Activated naive CD8-positive, alpha-beta T cell treated with anti-CD3 and anti-CD28 coated beads, Interleukin-2, amount 50 U/mL, for 24 hours (primary cell): Measurements from ENCODE around the gene CFAP52.
A peak's percentile ranks its signal among the peaks of the same experiment; 100 is the strongest.
"Not testable (repeated sequence)": the region's sequence is repeated elsewhere in the genome, so short reads cannot be mapped to it uniquely, and the experiment has no call there.

Source experiments
- ATAC-seq: fragments of 150-1000 bp; cut with Tn5 transposase; one replicate; pipeline ENCODE4 v1.10.0; 2021
- DNase-seq: peaks from one replicate; pipeline ENCODE4 v3.0.0; 2021
- H3K27ac Mint-ChIP-seq: one replicate; pipeline ENCODE4 v1.8.0; 2021; ENCODE audit warnings: mild to moderate bottlenecking, mixed read lengths
- H3K27me3 Mint-ChIP-seq: one replicate; pipeline ENCODE4 v1.8.0; 2021; ENCODE audit warnings: mixed read lengths
- H3K36me3 Mint-ChIP-seq: one replicate; pipeline ENCODE4 v1.8.0; 2021; ENCODE audit warnings: low read depth, mixed read lengths
- H3K4me1 Mint-ChIP-seq: one replicate; pipeline ENCODE4 v1.8.0; 2021; ENCODE audit warnings: mixed read lengths
- H3K4me3 Mint-ChIP-seq: one replicate; pipeline ENCODE4 v1.8.0; 2021; ENCODE audit warnings: mild to moderate bottlenecking, moderate library complexity, mixed read lengths
- H3K9me3 Mint-ChIP-seq: one replicate; pipeline ENCODE4 v1.8.0; 2021; ENCODE audit warnings: mixed read lengths

Gene CFAP52

GRCh38 chr17:9576521-9577372 is at the start of gene CFAP52:
TSS of gene CFAP52 (plus strand) at chr17:9576642. CDS start at chr17:9576696, 54 bp downstream.
- Mint-ChIP-seq H3K36me3 (peaks cover 3% of the 10 kb centered on the region), H3K9me3 (no peaks in the 10 kb centered on the region), H3K27ac (peak within 1 kb of the TSS; percentile 83), H3K4me3 (peak within 1 kb of the TSS; percentile 94), H3K27me3 (no peaks in the 10 kb centered on the region), H3K4me1 (peaks cover 23% of the 10 kb centered on the region)
- DNase-seq (peak; percentile 77), ATAC-seq (peak; percentile 54)

- no peak for ATAC-seq
- no peak overlapping the region for H3K4me3 Mint-ChIP-seq
- DNase-seq, result no peak
- H3K9me3 Mint-ChIP-seq, result no peaks in the 10 kb centered on the region
- H3K36me3 Mint-ChIP-seq, result peaks cover 1% of the 10 kb centered on the region
- peaks cover 11% of the 10 kb centered on the region for H3K4me1 Mint-ChIP-seq
- no peak overlapping the region for H3K27ac Mint-ChIP-seq
- no peaks in the 10 kb centered on the region for H3K27me3 Mint-ChIP-seq
Measured at GRCh38 chr17:9527788-9528187, 48.7 kb upstream of the CFAP52 start.

- H3K27ac Mint-ChIP-seq, result no peak overlapping the region
- H3K4me1 Mint-ChIP-seq, result peaks cover 11% of the 10 kb centered on the region
- H3K4me3 Mint-ChIP-seq, result no peak overlapping the region
- no peaks in the 10 kb centered on the region for H3K27me3 Mint-ChIP-seq
- peak; percentile 96 for ATAC-seq
- H3K9me3 Mint-ChIP-seq, result no peaks in the 10 kb centered on the region
- peaks cover 1% of the 10 kb centered on the region for H3K36me3 Mint-ChIP-seq
- DNase-seq, result no peak
Measured at GRCh38 chr17:9529033-9529700, 47.3 kb upstream of the CFAP52 start.

DNA sequence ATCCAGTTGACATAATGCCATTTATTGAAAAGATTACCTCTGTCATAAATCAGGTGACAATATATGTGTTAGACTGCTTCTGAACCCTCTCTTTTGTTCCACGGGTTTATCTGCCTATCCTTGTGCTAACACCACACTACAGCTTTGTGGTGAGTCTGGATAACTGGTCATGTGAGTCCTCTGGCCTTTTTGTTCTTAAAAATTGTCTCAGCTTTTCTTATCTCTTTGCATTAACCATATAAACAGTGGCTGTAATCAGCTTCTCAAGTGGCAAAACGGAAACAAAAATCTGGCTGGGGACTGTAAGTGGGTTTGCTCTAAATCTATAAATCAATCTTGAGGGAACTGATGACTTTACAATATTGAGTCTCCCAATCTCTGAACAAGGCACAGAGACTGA is 45.4 kb upstream of the CFAP52 start:
- no peak for DNase-seq
- Mint-ChIP-seq H3K27ac (no peak overlapping the region), H3K27me3 (no peaks in the 10 kb centered on the region), H3K36me3 (peaks cover 2% of the 10 kb centered on the region), H3K9me3 (no peaks in the 10 kb centered on the region), H3K4me3 (no peak overlapping the region), H3K4me1 (peaks cover 11% of the 10 kb centered on the region)
- ATAC-seq, result no peak

GRCh38 chr17:9532715-9533114 is 43.7 kb upstream of the CFAP52 start:
- H3K27me3 Mint-ChIP-seq, result no peaks in the 10 kb centered on the region
- no peaks in the 10 kb centered on the region for H3K9me3 Mint-ChIP-seq
- no peak for DNase-seq
- H3K4me3 Mint-ChIP-seq, result no peak overlapping the region
- peaks cover 11% of the 10 kb centered on the region for H3K4me1 Mint-ChIP-seq
- no peak for ATAC-seq
- H3K27ac Mint-ChIP-seq, result no peak overlapping the region
- peaks cover 2% of the 10 kb centered on the region for H3K36me3 Mint-ChIP-seq

- H3K27me3 Mint-ChIP-seq, result no peaks in the 10 kb centered on the region
- no peak overlapping the region for H3K27ac Mint-ChIP-seq
- peaks cover 11% of the 10 kb centered on the region for H3K4me1 Mint-ChIP-seq
- ATAC-seq (no peak), DNase-seq (no peak)
- H3K36me3 Mint-ChIP-seq, result peaks cover 2% of the 10 kb centered on the region
- no peaks in the 10 kb centered on the region for H3K9me3 Mint-ChIP-seq
- no peak overlapping the region for H3K4me3 Mint-ChIP-seq
Measured at GRCh38 chr17:9533441-9533840, 43.0 kb upstream of the CFAP52 start.

GRCh38 chr17:9536061-9536460 is 40.4 kb upstream of the CFAP52 start:
- no peaks in the 10 kb centered on the region for H3K4me1 Mint-ChIP-seq
- H3K27me3 Mint-ChIP-seq, result no peaks in the 10 kb centered on the region
- DNase-seq (no peak), ATAC-seq (no peak)
- H3K27ac Mint-ChIP-seq, result no peak overlapping the region
- H3K36me3 Mint-ChIP-seq, result peaks cover 10% of the 10 kb centered on the region
- no peaks in the 10 kb centered on the region for H3K9me3 Mint-ChIP-seq
- no peak overlapping the region for H3K4me3 Mint-ChIP-seq

- Mint-ChIP-seq H3K9me3 (no peaks in the 10 kb centered on the region), H3K27me3 (no peaks in the 10 kb centered on the region), H3K27ac (no peak overlapping the region)
Measured at GRCh38 chr17:9537177-9537776, 39.2 kb upstream of the CFAP52 start.

DNA sequence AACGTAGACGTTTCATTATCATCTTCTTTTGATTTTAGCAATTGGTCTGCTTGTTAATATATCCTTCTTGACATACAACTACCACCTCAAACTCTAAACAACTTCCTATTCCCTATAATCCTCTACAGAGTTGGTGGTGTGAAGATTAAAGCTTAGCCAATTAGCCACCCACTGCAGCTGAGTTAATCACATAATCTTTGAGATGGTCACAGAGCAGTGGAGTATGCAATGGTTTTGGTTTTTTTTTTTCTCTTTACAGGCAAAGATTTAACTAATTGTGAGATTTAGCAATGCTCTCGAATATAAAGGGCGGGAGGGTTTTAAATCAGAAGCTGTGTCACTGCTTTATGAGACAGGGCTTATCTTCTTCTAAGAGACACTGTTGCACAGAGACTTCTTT is 37.8 kb upstream of the CFAP52 start:
- Mint-ChIP-seq H3K4me3 (no peak overlapping the region), H3K36me3 (peaks cover 10% of the 10 kb centered on the region), H3K27ac (no peak overlapping the region), H3K27me3 (no peaks in the 10 kb centered on the region), H3K4me1 (no peaks in the 10 kb centered on the region), H3K9me3 (no peaks in the 10 kb centered on the region)
- no peak for DNase-seq
- ATAC-seq, result no peak

More at GRCh38 chr17:9537177-9537776, 39.2 kb upstream of the CFAP52 start:
- Mint-ChIP-seq H3K36me3 (peaks cover 10% of the 10 kb centered on the region), H3K4me1 (no peaks in the 10 kb centered on the region), H3K4me3 (no peak overlapping the region)
- no peak for ATAC-seq
- no peak for DNase-seq

DNA sequence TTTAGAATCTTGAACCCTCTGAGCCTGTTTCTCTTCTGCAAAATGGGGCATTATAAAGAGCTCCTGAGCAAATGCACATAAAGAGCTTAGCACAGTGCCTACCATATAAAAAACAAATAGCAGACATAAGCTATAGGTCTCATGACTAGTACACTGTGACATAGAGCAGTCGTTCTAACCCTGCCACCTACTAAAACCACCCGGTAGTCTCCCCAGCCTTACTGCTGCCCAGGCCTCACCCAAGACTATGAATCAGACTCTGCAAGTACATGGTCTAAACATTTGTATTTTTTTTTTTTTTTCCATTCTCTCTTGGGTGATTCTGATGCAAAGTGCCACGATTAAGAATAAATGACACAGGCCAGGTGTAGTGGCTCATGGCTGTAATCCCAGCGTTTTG is 34.7 kb upstream of the CFAP52 start:
- peaks cover 10% of the 10 kb centered on the region for H3K36me3 Mint-ChIP-seq

DNA sequence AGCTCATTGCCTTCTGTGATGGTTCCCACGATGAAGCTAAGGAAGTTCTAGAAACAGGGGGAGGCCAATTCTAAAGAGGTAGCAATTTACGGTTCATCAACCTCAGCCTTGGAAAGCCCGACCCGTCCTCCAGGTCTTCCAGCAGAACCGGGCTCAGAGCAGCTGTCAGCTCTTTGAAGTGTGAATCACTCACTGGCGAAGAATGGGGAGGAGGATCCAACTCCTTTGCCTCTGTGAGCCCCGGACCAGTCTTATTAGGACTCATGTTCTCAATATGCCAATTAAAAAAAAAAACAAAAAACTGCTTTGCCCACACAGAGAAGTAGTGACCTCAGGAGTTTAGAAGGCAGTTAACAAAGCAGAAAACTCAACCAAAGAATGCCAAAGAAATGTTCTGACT is 32.2 kb upstream of the CFAP52 start:
- no peak overlapping the region for H3K4me3 Mint-ChIP-seq
- DNase-seq (no peak), ATAC-seq (no peak)
- no peaks in the 10 kb centered on the region for H3K9me3 Mint-ChIP-seq
- H3K27me3 Mint-ChIP-seq, result no peaks in the 10 kb centered on the region
- no peaks in the 10 kb centered on the region for H3K4me1 Mint-ChIP-seq
- H3K36me3 Mint-ChIP-seq, result peaks cover 10% of the 10 kb centered on the region
- no peak overlapping the region for H3K27ac Mint-ChIP-seq

More for the DNA sequence above, 34.7 kb upstream of the CFAP52 start:
- ATAC-seq (no peak), DNase-seq (no peak)
- no peaks in the 10 kb centered on the region for H3K4me1 Mint-ChIP-seq
- H3K27ac Mint-ChIP-seq, result no peak overlapping the region
- H3K9me3 Mint-ChIP-seq, result no peaks in the 10 kb centered on the region
- no peaks in the 10 kb centered on the region for H3K27me3 Mint-ChIP-seq
- no peak overlapping the region for H3K4me3 Mint-ChIP-seq

- DNase-seq (no peak), ATAC-seq (peak; percentile 36)
- Mint-ChIP-seq H3K36me3 (peaks cover 5% of the 10 kb centered on the region), H3K4me3 (no peak overlapping the region), H3K27ac (no peak overlapping the region), H3K4me1 (peaks cover 3% of the 10 kb centered on the region), H3K27me3 (no peaks in the 10 kb centered on the region), H3K9me3 (no peaks in the 10 kb centered on the region)
Measured at GRCh38 chr17:9549215-9549614, 27.2 kb upstream of the CFAP52 start.

- DNase-seq (no peak), ATAC-seq (no peak)
- Mint-ChIP-seq H3K27me3 (no peaks in the 10 kb centered on the region), H3K4me3 (no peak overlapping the region), H3K36me3 (peaks cover 8% of the 10 kb centered on the region), H3K9me3 (no peaks in the 10 kb centered on the region), H3K4me1 (peaks cover 3% of the 10 kb centered on the region), H3K27ac (no peak overlapping the region)
Measured at GRCh38 chr17:9553181-9553580, 23.3 kb upstream of the CFAP52 start.

GRCh38 chr17:9553596-9553995 is 22.8 kb upstream of the CFAP52 start:
- Mint-ChIP-seq H3K27ac (no peak overlapping the region), H3K27me3 (no peaks in the 10 kb centered on the region), H3K4me3 (no peak overlapping the region), H3K4me1 (peaks cover 3% of the 10 kb centered on the region), H3K9me3 (no peaks in the 10 kb centered on the region), H3K36me3 (peaks cover 9% of the 10 kb centered on the region)
- ATAC-seq (no peak), DNase-seq (no peak)

DNA sequence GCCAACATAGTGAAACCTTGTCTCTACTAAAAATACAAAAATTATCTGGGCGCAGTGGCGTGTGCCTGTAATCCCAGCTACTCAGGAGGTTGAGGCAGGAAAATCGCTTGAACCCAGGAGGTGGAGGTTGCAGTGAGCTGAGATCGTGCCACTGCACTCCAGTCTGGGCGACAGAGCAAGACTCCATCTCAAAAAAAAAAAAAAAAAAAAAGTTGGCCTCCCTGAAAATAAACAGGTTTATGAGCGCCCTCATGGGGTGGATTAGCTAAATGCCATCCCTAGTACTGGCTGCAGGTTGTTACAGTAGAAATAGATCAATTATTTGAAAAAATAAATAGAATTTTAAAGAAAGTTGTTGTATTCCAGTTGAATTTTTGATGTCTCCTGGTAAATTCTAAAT is 21.7 kb upstream of the CFAP52 start:
- peak; percentile 44 for DNase-seq
- not testable (repeated sequence) for ATAC-seq

More for the DNA sequence above, 21.7 kb upstream of the CFAP52 start:
- H3K27me3 Mint-ChIP-seq, H3K4me3 Mint-ChIP-seq, H3K36me3 Mint-ChIP-seq, H3K4me1 Mint-ChIP-seq, H3K9me3 Mint-ChIP-seq, H3K27ac Mint-ChIP-seq: not testable (repeated sequence)
